NCI-H69 (cell line): ENCODE results near the gene PHOX2B.
"Not testable (repeated sequence)": the region's sequence is repeated elsewhere in the genome, so short reads cannot be mapped to it uniquely, and the experiment has no call there.

ENCODE experiments used
- DNase-seq: peaks from one replicate; lab custom pipeline; 2025; lab: John Stamatoyannopoulos, UW

PHOX2B gene

GRCh38 chr4:41748074-41748570 is 403 bp downstream of the PHOX2B start:
- no peak for DNase-seq

GRCh38 chr4:41747230-41748055 is 1.1 kb downstream of the PHOX2B start:
- DNase-seq = no peak

GRCh38 chr4:41746440-41747229 is 1.9 kb downstream of the PHOX2B start:
- no peak for DNase-seq

GRCh38 chr4:41746025-41746439 is 2.5 kb downstream of the PHOX2B start:
- DNase-seq = no peak

GRCh38 chr4:41745292-41746024 is 3.1 kb downstream of the PHOX2B start:
- no peak for DNase-seq

GRCh38 chr4:41744572-41745291 is 3.8 kb downstream of the PHOX2B start:
- no peak for DNase-seq

- DNase-seq = no peak
Measured at GRCh38 chr4:41741354-41741753, 7.2 kb downstream of the PHOX2B start.

- DNase-seq = not testable (repeated sequence)
Measured at GRCh38 chr4:41737491-41737890, 11.0 kb downstream of the PHOX2B start.

- DNase-seq = no peak
Measured at GRCh38 chr4:41734371-41734770, 14.2 kb downstream of the PHOX2B start.

- DNase-seq = no peak
Measured at GRCh38 chr4:41731569-41732126, 16.9 kb downstream of the PHOX2B start.

- no peak for DNase-seq
Measured at GRCh38 chr4:41728573-41728913, 20.0 kb downstream of the PHOX2B start.

- DNase-seq = no peak
Measured at GRCh38 chr4:41727861-41728572, 20.5 kb downstream of the PHOX2B start.

GRCh38 chr4:41725254-41725653 is 23.3 kb downstream of the PHOX2B start:
- DNase-seq = no peak

- no peak for DNase-seq
Measured at GRCh38 chr4:41723286-41723685, 25.2 kb downstream of the PHOX2B start.

GRCh38 chr4:41722181-41722580 is 26.3 kb downstream of the PHOX2B start:
- no peak for DNase-seq

GRCh38 chr4:41719417-41719816 is 29.1 kb downstream of the PHOX2B start:
- no peak for DNase-seq

- no peak for DNase-seq
Measured at GRCh38 chr4:41718907-41719306, 29.6 kb downstream of the PHOX2B start.

GRCh38 chr4:41715155-41715554 is 33.4 kb downstream of the PHOX2B start:
- DNase-seq = no peak

- DNase-seq = no peak
Measured at GRCh38 chr4:41714364-41715000, 34.0 kb downstream of the PHOX2B start.

GRCh38 chr4:41713768-41714167 is 34.8 kb downstream of the PHOX2B start:
- DNase-seq = no peak
